ENCODE measurements around the gene AP1S1. TPM values are rescaled to one million over a fixed set of nuclear protein-coding genes. Genes with fewer than 3 reads are reported as not detected.

The AP1S1 gene
- total and polyA plus RNA-seq, 9 of the 15 experiments (the other 6 are each of a cell fraction or from before 2014, with no cell fraction given) = 4.4 to 149 (median 89.4) TPM

DNA sequence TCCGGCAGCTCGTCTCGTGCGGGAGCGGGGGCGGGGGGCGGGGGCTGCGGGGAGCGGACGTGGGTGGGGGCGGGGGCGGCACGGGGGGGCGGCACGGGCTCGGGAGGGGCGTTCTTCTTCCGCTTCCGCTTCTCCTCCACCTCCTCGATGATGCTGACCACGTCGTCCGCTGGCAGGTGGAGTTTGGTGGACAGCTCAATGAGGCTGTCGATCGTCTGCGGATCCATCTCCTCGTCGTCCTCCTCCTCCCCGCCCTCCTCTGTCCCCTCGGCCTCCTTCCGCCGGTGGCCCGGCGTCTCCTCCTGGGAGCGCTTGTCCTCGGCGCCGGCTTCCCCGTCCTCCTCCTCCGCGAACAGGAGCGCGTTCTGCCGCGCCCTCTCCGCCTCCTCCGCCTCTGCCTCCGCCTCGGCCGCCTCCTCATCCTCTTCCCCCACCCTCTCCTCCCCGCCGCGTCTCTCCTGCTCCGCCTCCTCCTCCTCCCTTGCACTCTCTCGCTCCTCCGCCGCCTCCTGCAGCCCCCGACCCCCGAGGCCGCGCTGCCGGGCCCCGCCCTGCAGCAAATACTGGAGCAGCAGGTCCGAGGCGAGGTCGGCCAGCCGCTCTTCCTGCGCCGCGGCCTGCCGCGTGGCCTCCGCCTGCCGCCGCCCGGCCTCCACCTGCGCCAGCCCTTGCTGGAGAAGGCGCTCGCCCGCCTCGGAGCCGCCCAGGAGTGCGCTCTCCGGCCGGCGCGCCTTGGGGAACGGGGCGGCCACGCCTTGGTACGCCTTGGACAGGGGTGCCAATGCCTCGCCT is 9.2 kb downstream of the AP1S1 start:
- Histone ChIP-seq H2AFZ (ENCODE audit: low read depth, low read length) (peak overlapping the region; percentile 79), H3K79me2 (ENCODE audit: control insufficient read depth, insufficient read depth, low read length) (no peaks in the 10 kb centered on the region), H3K4me1 (replicated peaks in 1 of 2; ENCODE audit: control insufficient read depth in 2 of 2, insufficient read depth in 2 of 2, low read length in 2 of 2) (peaks cover 20 to 57% of the 10 kb centered on the region in 2 experiments; a peak in 4 of 5 replicates), H3K9me1 (ENCODE audit: control insufficient read depth, insufficient read depth, low read length) (no peaks in the 10 kb centered on the region), H3K4me3 (peak overlapping the region; percentile 35), H4K20me1 (replicated peaks; ENCODE audit: control insufficient read depth, insufficient read depth, low read length) (peaks cover 12% of the 10 kb centered on the region), H3K27me3 (ENCODE audit: control insufficient read depth in 2 of 2, insufficient read depth in 2 of 2, low read length in 2 of 2) (peaks cover 5 to 15% of the 10 kb centered on the region in 2 experiments; a peak in 2 of 5 replicates), H3K4me2 (ENCODE audit: insufficient read depth, low read length) (peak overlapping the region; percentile 71), H3K9me3 (replicated peaks; ENCODE audit: control insufficient read depth, insufficient read depth, low read depth, low read length) (no peaks in the 10 kb centered on the region), H3K36me3 (ENCODE audit: control insufficient read depth, insufficient read depth, low read length) (peaks cover 22% of the 10 kb centered on the region; the same call in 1 of the 3 replicates), H3K27ac (ENCODE audit: extremely low read depth, low read depth, low read length) (no peak overlapping the region; the same call in 1 of the 3 replicates), H3K9ac (ENCODE audit: insufficient read depth in 1 of 2, low read depth in 2 of 2, low read length in 2 of 2) (peak overlapping the region in 1 of 2 experiments; percentile 90; a peak in 3 of 4 replicates)
- DNase-seq (ENCODE audit: extremely low read depth in 1 of 4, low spot score in 3 of 4) (peak; percentile 74 to 79 (median 78)), FAIRE-seq (no peak), ATAC-seq (peak; percentile 53)
- in situ Hi-C loops (cut with MboI) (no loop called here), intact Hi-C loops (cut with micrococcal nuclease) (no loop called here)
- ChIA-PET POLR2A (interaction anchor here (0.6 to 0.7 kb wide), 3 partner anchors 14 to 628 kb away, joined by 3 read pairs; no protein-coding TSS in a partner anchor), CTCF (ENCODE audit: low intra/inter-chr PET ratio) (no interaction called here)
- BruUV-seq (replicated peaks) = no TSS peak
- WGBS (ENCODE audit: insufficient coverage, low coverage, missing lambda C conversion rate) = under 1% methylated on average over 47 of the region's 92 CpGs
- TF ChIP-seq, protein P1, sequence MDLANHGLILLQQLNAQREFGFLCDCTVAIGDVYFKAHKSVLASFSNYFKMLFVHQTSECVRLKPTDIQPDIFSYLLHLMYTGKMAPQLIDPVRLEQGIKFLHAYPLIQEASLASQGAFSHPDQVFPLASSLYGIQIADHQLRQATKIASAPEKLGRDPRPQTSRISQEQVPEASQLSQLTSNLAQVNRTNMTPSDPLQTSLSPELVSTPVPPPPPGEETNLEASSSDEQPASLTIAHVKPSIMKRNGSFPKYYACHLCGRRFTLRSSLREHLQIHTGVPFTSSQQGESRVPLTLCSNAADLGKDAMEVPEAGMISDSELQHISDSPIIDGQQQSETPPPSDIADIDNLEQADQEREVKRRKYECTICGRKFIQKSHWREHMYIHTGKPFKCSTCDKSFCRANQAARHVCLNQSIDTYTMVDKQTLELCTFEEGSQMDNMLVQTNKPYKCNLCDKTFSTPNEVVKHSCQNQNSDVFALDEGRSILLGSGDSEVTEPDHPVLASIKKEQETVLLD (IDR thresholded peaks at IDR 0.05) = peak; percentile 45; the same call in 1 of the 2 replicates
- TF ChIP-seq HDAC8 (tag; IDR thresholded peaks at IDR 0.05) (no peak), POLR2AphosphoS2 (IDR thresholded peaks at IDR 0.05; ENCODE audit: low read length) (no peak), MAZ (CRISPR knock-in tag; conservative IDR thresholded peaks at IDR 0.05 in 1 of 2, IDR thresholded peaks at IDR 0.05 in 1 of 2) (peak in 1 of 2 experiments; percentile 20; a peak in 1 of 4 replicates), PRPF4 (IDR thresholded peaks at IDR 0.05; ENCODE audit: insufficient read depth, low read depth, low read length, poor library complexity, severe bottlenecking) (no peak), NR2C1 (IDR thresholded peaks at IDR 0.05) (no peak), NR2C1 (tag; IDR thresholded peaks at IDR 0.05) (no peak), CXXC5 (CRISPR knock-in tag; IDR thresholded peaks at IDR 0.05) (0 out of 2 replicates have a peak, but pooled peaks have one; percentile 40), EHMT2 (IDR thresholded peaks at IDR 0.05) (peak; percentile 75)
- TF ChIP-seq, protein P2, sequence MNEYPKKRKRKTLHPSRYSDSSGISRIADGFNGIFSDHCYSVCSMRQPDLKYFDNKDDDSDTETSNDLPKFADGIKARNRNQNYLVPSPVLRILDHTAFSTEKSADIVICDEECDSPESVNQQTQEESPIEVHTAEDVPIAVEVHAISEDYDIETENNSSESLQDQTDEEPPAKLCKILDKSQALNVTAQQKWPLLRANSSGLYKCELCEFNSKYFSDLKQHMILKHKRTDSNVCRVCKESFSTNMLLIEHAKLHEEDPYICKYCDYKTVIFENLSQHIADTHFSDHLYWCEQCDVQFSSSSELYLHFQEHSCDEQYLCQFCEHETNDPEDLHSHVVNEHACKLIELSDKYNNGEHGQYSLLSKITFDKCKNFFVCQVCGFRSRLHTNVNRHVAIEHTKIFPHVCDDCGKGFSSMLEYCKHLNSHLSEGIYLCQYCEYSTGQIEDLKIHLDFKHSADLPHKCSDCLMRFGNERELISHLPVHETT (CRISPR knock-in tag; conservative IDR thresholded peaks at IDR 0.05 in 1 of 2, IDR thresholded peaks at IDR 0.05 in 1 of 2) = no peak
- TF ChIP-seq, protein P3, sequence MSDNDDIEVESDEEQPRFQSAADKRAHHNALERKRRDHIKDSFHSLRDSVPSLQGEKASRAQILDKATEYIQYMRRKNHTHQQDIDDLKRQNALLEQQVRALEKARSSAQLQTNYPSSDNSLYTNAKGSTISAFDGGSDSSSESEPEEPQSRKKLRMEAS (CRISPR knock-in tag; IDR thresholded peaks at IDR 0.05) = peak; percentile 62
- TF ChIP-seq, protein P4, sequence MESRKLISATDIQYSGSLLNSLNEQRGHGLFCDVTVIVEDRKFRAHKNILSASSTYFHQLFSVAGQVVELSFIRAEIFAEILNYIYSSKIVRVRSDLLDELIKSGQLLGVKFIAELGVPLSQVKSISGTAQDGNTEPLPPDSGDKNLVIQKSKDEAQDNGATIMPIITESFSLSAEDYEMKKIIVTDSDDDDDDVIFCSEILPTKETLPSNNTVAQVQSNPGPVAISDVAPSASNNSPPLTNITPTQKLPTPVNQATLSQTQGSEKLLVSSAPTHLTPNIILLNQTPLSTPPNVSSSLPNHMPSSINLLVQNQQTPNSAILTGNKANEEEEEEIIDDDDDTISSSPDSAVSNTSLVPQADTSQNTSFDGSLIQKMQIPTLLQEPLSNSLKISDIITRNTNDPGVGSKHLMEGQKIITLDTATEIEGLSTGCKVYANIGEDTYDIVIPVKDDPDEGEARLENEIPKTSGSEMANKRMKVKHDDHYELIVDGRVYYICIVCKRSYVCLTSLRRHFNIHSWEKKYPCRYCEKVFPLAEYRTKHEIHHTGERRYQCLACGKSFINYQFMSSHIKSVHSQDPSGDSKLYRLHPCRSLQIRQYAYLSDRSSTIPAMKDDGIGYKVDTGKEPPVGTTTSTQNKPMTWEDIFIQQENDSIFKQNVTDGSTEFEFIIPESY (CRISPR knock-in tag; IDR thresholded peaks at IDR 0.05) = no peak
